Sigmoid colon (tissue), 3 donors: Measurements from ENCODE around the gene ERAL1.

Source experiments
- CTCF ChIP-seq, 4 experiments: fragments of 450-650 bp in 3 of 4; fragments of 200-600 bp in 1 of 4; IDR thresholded peaks; one replicate each; pipeline ENCODE4 v1.5.1; 2016 to 2019; ENCODE audit warnings: antibody characterized with exemption in 4 of 4, mild to moderate bottlenecking in 3 of 4, moderate library complexity in 2 of 4
- POLR2A ChIP-seq, 2 donors: fragments of 450-650 bp; IDR thresholded peaks; one replicate each; pipeline ENCODE4 v1.6.1; 2016; ENCODE audit warnings: antibody characterized with exemption in 2 of 2, mild to moderate bottlenecking in 2 of 2, moderate library complexity in 2 of 2

GRCh38 chr17:28811651-28812090 is 43.1 kb upstream of the ERAL1 start:
- TF ChIP-seq POLR2A (IDR thresholded peaks at IDR 0.05) (no peak), CTCF (IDR thresholded peaks at IDR 0.05) (no peak)
